GM18951 (cell line): ENCODE results near the gene CTIF.
"Not testable (repeated sequence)": the region's sequence is repeated elsewhere in the genome, so short reads cannot be mapped to it uniquely, and the experiment has no call there.

ENCODE experiments used
- POLR2A ChIP-seq: IDR thresholded peaks from 4 replicates; pipeline ENCODE4 v1.6.1; 2011; ENCODE audit warnings: mild to moderate bottlenecking; ENCODE audit not compliant: insufficient read length, insufficient read depth; ENCODE audit errors: extremely low read depth
- in situ Hi-C: fragments of 300-500 bp; cut with MboI; formaldehyde crosslinking; loops from one replicate; pipeline ENCODE4 v1.12.0; 2022; ENCODE audit warnings: low sequenced_read_pairs, mixed read lengths, inconsistent platforms; ENCODE audit not compliant: unreplicated experiment

Gene CTIF

GRCh38 chr18:48538531-48539405 is at the start of gene CTIF:
Gene CTIF, plus strand, starts transcription at chr18:48539031. Its CDS starts 80,535 bp downstream, at chr18:48619566.
- peak; percentile 42 for TF ChIP-seq POLR2A
- in situ Hi-C loops, result no loop called here

GRCh38 chr18:48490641-48491293 is 48.1 kb upstream of the CTIF start:
- in situ Hi-C loops, result no loop called here
- TF ChIP-seq POLR2A, result no peak

DNA sequence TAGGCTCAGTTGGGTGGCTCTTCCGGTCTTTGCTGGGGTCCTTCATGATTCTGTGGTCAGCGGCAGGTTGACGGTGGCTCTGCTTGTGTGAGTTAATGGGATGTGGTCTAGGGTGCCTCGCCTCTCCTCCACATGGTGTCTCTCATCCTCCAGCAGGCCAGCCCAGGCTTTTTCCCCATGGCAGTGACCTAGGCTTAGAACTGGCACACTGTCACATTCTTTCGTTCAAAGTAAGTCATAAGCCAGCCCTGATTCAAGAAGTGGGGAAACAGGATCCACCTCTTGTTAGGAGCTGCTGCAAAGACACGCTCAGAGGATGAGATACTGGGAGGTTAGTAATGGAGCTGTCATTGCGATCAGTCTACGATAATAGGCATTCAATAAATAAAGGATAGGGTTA is 46.0 kb upstream of the CTIF start:
- in situ Hi-C loops, result no loop called here
- no peak for TF ChIP-seq POLR2A

GRCh38 chr18:48493434-48494230 is 45.2 kb upstream of the CTIF start:
- TF ChIP-seq POLR2A, result no peak
- in situ Hi-C loops, result no loop called here

GRCh38 chr18:48497863-48498262 is 41.0 kb upstream of the CTIF start:
- no peak for TF ChIP-seq POLR2A
- in situ Hi-C loops, result no loop called here

DNA sequence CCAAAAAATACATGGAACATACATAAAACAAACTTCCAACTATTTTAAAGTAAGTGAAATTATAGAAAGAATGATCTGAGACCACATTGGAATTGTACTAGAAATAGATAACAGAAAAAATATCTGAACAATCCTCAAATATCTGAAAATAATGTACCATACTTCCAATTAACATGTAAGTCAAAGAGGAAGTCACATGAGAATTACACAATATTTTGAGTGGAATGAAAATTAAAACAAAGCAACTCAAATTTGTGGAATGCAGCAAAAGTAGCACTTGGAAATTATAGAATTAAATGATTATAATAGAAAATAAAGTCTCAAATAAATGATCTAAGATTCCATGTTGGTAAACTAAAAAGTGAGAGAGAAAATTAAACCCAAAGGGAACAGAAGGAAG is 38.3 kb upstream of the CTIF start:
- in situ Hi-C loops, result no loop called here
- no peak for TF ChIP-seq POLR2A

GRCh38 chr18:48502906-48503305 is 35.9 kb upstream of the CTIF start:
- TF ChIP-seq POLR2A, result no peak
- in situ Hi-C loops, result no loop called here

DNA sequence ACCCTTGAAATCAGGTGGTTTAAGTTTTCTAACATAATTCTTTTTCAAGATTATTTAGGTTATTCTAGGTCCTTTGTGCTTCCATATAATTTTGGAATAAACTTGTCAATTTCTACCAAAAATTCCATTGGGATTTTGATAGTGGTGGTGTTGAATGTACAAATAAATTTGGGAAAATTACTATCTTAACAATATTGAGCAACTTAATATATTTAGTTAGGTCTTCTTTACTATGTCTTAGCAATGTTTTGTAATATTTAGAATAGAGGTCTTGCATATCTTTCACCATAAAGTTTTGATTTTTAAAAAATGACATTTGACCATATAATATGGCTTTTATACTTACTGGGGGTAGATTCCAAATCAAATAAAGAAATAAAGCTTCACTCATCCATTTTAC is 34.0 kb upstream of the CTIF start:
- in situ Hi-C loops, result no loop called here
- TF ChIP-seq POLR2A, result no peak

DNA sequence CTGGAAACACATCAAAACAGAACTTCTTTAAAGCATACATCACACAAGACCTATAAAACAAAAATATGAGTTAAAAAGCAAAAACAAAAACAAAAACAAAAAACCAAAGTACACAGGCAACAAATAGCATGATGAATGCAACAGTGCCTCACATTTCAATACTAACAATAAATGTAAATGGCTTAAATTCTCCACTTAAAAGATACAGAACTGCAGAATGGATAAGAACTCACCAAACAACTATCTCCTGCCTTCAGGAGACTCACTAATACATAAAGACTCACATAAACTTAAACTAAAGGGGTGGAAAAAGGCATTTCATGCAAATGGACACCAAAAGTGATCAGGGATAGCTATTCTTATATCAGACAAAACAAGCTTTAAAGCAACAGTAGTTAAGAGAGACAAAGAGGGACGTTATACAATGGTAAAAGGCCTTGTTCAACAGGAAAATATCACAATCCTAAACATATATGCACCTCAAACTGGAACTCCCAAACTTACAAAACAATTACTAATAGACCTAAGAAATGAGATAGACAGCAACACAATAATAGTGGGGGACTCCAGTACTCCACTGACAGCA is 31.8 kb upstream of the CTIF start:
- in situ Hi-C loops, result not testable (repeated sequence)

GRCh38 chr18:48512498-48512897 is 26.3 kb upstream of the CTIF start:
- in situ Hi-C loops, result not testable (repeated sequence)

- no peak for TF ChIP-seq POLR2A
- in situ Hi-C loops, result no loop called here
Observed at GRCh38 chr18:48514786-48515185, 24.0 kb upstream of the CTIF start.

DNA sequence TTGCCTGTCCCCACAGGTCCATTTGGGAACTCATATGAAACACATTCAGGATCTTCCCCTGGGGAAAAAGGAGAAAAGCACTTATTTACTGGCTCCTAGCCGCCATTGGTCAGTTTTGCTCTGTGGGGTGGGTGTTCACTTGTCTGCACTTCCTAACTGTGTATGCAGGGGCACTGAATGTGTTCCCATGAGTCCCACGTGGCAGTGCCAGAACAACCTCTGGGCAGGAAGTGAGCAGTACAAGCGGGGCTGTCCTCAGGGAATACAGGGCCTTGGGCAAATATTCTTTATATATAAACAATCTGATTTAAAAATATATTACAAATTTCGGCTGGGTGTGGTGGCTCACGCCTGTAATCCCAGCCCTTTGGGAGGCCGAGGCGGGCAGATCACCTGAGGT is 21.8 kb upstream of the CTIF start:
- in situ Hi-C loops, result no loop called here
- no peak for TF ChIP-seq POLR2A

DNA sequence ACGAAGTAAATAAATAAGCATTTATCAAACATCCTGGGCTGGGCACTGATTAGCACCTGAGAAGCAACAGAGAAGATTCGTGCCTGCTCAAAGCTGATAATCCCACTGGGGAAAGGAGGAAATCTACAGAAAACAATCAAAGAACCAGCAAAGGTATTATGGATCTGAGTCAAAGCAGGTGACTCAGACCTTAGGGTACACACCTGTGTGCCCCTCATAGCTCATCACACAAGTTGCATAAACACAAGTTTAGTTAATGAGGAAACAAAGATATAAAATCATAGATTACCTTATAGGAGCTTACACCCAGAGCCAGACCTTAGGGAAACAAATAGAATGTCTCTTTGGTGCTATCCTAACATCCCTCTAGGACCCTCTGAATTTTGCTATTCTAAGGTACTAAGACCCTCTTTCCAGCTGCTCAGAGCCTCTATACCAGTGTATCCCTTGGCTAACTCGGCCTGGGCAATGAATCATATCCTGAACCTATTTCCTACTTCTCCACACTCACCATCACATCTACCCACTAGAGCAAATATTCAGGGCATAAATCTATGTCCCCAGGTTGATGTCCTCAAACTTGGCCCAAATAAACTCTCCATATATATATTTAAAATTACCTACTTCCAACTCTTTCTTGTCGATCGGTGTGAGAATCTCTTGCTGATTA is 19.3 kb upstream of the CTIF start:
- in situ Hi-C loops, result no loop called here
- no peak for TF ChIP-seq POLR2A
